Measurements from ENCODE around the gene BATF2.
"Not testable (repeated sequence)": the region's sequence is repeated elsewhere in the genome, so short reads cannot be mapped to it uniquely, and the experiment has no call there.

Gene BATF2

DNA sequence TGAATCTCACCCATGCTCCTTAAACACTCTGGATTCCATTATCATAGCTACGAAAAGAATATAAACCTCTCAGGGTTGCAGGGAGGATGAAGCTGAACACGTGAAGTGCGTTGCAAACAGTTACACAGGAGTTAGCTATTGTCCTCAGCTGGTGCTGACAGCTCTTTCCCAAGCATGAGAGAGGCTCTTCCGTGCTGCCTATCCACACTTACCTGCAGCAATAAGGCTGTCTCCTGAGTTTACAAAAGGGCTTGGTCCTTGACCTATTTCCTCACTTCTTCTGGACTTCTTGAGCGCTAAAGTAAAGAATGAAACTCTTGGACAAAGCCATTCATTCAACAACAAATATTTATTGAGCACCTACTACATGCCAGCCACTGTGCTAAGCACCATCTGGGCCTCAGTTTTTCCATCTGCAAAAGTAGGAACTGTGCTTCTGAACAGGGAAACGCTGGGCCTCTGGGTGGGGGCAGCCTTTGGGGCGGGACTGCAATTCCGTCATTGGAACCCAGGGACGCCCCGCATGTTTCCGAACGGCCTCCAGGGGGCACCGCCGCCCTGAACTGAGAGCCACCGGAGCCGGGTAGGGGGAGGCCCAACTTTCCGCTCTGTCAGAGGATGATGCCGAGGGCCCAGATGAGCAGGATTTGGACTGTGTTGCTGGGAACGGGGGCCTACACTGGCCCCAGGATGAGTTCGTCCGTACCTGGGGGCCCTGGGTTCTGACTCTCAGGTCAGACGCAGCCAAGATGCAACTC is 16.5 kb upstream of the BATF2 start:
- peak; percentile 72 for DNase-seq (ENCODE audit: low read depth, low spot score)

DNA sequence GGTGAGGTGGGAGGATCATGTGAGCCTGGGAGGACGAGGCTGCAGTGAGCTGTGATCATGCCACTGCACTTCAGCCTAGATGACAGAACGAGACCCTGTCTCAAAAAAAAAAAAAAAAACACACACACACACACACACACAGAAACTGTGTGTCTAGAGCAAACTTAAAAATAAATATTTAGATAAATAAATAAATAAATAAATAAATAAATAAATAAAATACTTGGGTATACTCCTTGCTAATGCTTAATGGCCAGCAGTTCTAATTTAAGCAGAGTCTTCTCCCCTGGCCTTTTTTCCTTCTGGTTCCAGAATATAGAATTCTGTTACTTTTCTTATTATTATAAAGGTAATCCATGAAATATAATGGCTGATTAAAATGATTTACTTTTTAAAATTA is 12.1 kb upstream of the BATF2 start:
- DNase-seq (ENCODE audit: low read depth, low spot score): no peak

DNA sequence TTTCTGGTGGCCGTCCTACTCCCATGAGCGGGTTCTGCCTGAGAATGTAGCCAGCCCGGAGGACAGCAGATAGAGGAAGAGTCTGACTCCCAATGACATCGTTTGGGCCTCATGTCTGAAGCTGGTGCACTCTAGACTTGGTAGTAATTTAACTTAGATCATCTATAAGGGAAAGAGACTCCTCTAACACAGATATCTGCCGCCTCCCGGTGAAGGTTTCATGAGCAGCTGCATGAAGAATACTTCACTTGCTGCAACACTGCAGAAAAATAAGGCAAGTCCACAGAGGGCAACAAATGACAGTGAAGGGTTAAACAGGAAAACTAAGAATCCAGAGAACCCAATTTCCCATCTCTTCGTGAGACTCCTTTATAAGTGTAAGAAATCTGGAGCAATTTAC is 11.2 kb upstream of the BATF2 start:
- DNase-seq (ENCODE audit: low read depth, low spot score): no peak

DNA sequence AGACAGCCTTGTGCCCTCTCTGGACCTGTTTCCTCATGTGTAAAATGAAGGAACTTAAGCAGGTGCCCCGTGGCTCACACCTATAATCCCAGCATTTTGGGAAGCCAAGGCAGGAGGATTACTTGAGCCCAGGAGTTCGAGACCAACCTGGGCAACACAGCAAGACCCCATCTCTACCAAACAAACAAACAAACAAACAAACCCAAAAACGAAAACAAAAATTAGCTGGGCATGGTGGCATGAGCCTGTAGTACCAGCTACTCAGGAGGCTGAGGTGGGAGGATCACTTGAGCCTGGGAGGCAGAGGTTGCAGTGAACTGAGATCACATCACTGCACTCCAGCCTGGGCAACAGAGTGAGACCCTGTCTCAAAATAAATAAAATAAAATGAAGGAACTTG is 7.2 kb upstream of the BATF2 start:
- not testable (repeated sequence) for DNase-seq (ENCODE audit: low read depth, low spot score)

DNA sequence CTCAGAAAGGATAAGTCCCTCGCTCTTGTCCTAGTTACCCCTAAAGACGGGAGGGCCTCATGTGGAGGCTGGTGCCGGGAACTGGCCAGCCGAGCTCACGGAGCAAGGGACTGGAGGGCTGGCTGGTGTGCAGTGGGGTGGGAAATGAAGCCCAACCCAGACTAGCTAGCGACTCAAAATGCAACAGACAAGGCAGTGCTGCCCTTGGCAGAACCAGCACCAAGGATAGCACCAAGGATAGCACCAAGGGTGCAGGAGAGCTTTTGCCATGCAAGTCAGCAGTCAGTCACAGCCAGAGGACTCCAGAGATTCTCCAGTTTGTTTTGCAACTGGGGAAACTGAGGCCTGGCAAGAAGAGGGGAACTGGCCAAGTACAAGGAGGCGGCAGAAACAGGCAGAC is 6.5 kb upstream of the BATF2 start:
- DNase-seq (ENCODE audit: low read depth, low spot score): no peak

DNA sequence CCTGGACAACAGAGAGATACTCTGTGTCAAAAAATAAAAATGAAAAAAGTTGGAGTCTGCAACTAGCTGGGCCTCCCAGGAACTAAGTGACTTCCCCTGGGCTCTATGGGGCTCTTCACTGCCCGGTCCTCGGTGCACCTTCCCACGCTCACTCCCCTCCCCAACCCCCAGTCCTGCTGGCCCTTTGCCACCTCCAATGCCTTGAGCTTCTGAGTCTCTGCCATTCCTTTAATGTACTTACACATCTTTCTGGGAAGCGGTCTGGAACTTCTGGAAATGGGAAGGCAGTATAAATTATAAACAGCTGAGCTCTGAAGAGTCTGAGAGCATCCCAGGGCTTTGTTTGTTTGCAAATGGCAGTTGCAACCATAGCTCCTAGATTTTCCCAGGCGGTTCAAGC is 5.9 kb upstream of the BATF2 start:
- no peak for DNase-seq (ENCODE audit: low read depth, low spot score)

DNA sequence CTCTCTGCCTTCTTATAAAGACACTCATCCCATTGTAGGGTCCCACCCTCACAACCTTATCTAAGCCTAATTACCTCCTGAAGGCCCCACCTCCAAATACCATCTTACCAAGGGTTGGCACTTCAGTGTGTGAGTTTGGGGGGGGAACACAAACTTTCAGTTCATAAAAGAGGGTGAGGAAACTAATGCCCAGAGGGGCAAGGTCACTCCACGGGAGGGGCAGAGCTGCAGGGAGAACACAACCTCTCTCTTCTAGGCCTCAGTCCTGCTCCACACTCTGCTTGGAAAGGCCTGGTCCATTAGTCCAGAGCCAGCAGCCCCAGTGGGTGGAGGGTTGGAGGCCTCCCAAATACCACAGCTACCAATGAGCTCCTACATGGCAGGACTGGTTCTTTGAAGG is 2.7 kb upstream of the BATF2 start:
- no peak for DNase-seq (ENCODE audit: low read depth, low spot score)

DNA sequence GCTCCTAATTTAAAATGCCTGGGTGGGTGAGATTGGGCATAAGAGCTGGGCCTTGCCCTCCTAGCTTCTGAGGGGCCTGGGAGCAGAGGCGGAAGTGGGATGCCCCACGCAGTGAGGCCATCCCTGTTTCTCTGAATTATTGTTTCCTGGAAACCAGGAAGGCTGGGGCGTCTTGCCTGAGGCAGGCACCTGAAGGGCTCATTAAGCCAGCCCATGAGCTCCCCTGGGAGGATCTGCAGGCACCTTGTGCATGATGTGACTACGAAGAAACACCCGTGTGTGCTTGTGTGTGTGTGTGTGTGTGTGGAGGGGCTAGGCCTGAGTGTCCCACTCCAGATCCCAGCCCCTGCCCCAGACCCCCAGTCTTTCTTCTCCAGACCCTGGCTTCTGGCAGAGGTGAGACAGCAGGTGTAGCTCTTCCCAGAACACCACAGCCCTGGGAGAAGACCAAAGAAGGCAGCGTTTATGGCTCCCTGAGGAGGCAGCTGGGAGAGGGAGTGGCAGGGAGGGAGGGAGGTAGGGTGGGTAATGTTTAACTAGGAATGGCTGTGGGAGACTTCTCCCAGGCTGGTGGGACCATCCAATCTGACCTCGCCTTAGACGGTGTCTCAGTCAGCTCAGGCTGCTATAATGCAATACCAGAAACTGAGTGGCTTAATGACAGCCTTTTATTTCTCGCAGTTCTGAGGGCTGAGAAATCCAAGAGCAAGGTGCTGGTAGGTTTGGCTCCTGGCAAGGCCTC is 2.1 kb upstream of the BATF2 start:
- no peak for DNase-seq (ENCODE audit: low read depth, low spot score)

DNA sequence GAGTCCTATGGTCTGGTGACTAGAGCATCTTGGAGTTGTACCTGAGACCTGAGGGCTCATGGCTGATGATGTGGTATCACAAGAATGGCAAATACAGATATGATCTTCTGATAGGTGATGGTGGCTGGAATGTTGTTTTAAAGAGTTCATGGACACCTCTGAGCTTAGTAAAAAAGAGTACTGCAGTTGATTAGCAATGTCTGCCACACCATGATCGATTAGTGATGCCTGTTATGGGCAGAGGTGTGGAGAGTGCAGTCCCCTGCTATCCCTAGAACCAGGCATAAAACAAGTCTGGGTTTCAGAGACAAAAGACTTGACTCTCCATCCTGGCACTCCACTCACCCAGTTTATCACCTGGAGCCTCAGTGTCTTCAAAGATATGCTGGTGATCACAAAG is 1.4 kb upstream of the BATF2 start:
- DNase-seq (ENCODE audit: low read depth, low spot score): no peak

DNA sequence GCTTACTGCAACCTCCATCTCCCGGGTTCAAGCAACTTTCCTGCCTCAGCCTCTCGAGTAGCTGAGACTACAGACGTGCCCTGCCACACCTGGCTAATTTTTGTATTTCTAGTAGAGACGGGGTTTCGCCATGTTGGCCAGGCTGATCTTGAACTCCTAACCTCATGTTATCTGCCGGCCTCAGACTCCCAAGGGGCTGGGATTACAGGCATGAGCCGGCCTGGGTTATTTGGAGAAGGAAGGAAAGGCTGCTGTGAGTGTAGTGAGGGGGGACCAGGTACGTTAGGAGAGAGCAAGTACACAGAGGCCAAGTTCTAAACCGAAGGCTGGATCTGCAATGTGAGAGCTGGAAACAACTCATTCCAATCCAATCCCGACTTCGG is 453 bp downstream of the BATF2 start:
- DNase-seq (ENCODE audit: low read depth, low spot score): no peak

DNA sequence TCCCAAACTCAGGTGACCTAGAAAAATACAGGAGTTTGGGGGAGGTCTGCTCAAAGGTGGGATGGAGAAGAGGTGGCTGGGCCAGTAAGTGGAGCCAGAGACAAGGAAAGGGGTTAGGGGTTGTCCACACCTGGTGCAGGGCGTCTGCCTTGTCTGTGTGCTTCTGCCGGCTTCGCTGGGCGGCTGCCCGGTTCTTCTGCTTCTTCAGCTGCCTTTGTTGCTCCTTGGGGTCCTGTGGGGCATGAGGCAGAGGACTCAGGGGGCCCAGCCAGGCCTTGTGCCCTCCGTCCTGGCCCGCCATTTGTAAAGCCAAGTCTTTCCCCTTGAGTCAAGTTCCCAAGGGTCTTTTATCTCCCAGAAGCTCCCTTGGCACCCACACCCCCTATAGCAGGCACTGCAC is 2.5 kb downstream of the BATF2 start:
- no peak for DNase-seq (ENCODE audit: low read depth, low spot score)

DNA sequence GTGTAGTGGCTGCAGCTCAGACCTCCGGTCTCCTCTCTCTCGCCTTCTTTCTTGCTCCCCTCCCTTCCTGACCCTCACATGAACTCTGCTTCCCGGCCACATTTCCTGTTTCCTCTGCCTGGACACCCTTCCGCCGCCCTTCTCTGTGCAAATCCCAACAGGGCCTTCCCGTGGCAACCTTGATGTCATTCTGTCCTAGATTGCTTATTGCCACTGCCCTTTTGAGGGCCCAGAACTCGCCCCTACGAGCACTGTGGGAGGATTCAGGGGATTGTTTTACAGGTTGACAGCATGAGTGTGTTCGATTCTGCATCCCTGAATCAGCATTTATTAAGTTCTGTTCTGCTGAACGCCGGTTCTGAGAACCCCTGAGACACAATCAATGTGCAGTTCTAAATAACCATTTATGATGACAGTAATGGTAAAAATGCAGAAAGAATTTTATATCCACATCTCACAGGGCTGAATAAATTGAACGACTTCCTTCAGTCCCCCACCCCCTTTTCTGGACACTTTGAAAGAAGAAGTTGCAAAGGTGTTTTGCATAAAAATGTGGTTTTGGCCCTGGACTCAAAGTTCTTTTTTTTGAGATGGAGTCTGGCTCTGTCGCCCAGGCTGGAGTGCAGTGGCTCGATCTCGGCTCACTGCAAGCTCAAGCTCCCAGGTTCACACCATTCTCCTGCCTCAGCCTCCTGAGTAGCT is 6.4 kb downstream of the BATF2 start:
- no peak for DNase-seq (ENCODE audit: low read depth, low spot score)

DNA sequence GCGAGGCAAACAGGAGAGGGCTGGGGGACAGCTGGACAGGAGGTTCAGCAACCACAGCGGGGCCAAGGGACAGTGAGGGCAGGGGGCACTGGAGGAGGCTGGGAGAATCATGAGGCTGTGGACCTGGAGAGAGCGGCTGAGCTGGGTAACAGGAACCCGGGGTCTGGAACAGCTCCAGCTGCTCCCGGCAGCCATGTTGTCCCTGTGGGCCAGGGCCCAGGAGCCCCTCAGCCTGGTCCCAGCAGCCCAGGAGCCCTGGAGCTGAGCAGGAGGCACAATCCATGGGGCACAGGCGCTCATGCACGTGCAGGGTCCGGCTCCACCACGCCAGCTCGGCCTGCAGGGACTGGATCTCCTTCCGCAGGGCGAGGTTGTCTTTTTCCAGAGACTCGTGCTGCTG is 7.4 kb downstream of the BATF2 start:
- no peak for DNase-seq (ENCODE audit: low read depth, low spot score)

DNA sequence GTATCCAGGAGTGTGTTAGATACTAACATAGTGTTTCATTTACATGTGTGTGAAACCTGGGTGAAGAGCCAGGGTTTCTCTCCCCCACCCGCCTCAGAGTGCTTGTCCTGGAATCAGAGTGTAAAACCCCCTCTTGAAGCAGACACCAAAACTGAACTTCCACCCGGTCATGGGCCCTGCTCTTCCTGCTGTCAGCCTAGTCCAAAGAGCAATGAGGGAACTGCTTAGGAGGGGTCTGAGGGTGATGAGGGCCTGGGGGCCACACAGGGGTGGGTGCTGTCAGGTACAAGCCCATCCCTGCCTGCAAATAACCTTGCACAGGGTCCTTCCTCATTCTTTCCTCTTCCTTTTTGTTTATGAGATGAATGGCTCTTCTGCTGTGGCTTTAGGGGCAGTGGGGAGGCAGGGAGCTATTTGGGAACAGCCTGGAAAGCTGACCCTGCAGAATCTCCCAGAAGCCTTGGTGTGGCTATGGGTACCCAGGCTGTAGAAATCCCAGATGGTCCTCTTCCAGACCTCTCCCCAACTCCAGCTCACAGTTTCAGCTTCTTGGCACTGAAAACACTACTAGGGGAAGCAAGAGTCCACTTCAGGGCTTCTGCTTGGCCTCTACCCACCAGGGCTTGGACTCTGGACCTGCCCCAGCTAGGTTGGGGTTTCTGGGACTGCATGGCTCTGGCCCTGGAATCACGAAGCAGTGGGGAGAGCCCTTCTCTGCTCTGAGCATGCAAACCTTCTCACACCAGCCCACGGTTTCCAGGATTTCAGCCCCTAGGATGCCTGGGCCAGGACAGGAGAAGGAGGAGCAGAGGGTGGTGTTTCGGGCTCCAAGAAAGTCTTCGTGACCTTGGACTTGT is 8.5 kb downstream of the BATF2 start:
- no peak for DNase-seq (ENCODE audit: low read depth, low spot score)

DNA sequence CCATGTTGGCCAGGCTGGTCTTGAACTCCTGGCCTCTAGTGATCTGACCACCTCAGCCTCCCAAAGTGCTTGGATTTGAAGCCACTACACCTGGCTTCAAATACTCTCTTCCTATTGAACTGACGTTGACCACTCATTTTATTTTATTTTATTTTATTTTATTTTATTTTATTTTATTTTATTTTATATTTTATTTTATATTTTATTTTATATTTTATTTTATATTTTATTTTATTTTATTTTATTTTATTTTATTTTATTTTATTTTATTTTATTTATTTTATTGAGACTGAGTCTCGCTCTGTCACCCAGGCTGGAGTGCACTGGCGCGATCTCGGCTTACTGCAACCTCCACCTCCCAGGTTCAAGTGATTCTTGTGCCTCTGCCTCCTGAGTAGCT is 13.4 kb downstream of the BATF2 start:
- not testable (repeated sequence) for DNase-seq (ENCODE audit: low read depth, low spot score)

DNA sequence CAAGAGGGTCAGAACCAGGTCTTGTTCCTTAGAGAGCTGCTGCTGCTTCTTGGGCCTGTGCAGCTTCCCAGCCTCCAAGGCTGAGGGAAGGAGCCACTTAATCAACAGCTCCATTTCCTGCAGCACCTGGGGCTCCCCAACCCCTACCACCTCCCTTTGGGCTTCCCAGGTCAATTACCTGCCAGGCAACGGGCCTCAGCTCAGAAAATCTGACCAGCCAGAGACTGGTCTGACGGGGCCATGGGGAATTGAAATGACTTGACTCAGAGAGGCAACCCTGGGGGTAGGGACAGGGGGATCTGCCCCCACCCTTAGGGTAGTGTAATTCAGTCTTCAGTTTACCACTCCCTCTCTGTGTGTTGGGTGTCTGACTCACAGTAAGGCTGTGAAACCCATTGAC is 20.1 kb downstream of the BATF2 start:
- DNase-seq (ENCODE audit: low read depth, low spot score): no peak

DNA sequence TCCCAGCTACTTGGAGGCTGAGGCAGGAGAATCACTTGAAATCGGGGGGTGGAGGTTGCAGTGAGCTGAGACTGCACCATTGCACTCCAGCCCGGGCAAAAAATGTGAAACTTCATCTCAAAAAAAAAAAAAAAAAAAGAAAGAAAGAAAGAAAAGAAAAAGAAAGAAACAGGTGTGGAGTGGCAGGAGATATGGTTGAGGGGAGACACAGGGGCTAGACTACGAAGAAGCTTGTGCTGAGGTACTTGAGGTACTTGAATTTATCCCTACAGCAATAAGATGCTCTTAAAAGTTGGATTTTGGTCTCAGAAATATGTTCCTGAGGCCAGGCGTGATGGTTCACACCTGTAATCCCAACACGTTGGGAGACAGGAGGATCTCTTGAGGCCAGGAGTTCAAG is 22.6 kb downstream of the BATF2 start:
- no peak for DNase-seq (ENCODE audit: low read depth, low spot score)

DNA sequence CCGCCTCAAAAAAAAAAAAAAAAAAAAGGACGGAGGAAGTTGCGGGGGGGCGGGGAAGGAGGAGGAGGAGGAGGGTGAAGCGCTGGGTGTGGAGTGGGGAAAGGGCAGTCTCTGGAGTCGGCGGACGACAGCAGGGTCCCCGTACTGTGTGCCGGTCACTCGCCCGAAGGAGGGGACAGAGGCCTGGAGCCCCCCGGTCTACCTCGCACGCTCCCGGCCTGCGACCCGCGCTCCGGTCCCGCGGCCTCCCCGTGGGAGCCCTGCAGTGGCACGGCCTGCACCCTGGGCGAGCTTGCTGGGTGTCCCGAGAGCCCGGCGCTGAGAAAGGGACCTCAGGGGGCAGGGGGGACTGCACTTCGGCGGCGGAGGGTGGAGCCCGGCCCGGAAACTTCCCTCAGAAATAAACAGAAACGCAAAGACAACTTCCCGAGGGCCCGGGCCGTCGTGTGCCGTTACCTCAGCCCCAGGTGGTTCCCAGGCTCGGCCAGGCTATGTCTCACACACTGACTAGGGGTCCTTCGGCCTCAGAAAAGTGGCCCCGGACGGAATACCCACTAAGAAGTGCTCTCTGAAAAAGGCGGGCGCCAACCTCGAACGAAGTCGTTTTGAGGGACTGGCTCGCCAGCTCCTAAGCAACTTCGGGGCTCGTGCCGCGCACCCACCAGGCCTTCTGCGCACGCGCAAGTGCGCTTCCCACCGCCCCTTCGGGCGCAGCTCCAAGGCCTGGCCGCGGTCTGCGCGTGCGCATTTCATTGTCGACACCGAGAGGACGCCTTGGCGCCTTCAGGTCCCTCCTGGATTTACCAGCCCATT is 25.1 kb downstream of the BATF2 start, which contains the start of gene MAJIN:
TSS of gene MAJIN (minus strand) at position 688 of the 813 bp plus-strand sequence. CDS start 12,703 bp downstream, outside the sequence.
- DNase-seq (ENCODE audit: low read depth, low spot score): peak; percentile 62

DNA sequence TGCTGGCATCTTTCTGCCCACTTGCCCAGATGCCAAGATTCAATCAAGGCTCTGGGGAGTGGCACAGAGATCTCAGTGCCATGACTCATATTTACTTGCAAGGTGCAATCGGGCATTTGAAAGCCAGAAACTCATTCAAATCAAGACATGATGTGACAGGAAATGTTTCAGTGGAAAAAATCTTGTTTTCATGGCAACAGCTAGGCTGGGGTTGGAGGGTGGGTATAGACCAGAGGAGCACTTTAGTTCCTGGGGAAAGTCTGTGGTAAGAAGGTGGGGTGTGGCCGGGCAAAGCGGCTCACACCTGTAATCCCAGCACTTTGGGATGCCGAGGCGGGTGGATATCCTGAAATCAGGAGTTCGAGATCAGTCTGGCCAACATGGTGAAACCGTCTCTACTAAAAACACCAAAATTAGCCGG is 26.0 kb downstream of the BATF2 start:
- DNase-seq (ENCODE audit: low read depth, low spot score): no peak

DNA sequence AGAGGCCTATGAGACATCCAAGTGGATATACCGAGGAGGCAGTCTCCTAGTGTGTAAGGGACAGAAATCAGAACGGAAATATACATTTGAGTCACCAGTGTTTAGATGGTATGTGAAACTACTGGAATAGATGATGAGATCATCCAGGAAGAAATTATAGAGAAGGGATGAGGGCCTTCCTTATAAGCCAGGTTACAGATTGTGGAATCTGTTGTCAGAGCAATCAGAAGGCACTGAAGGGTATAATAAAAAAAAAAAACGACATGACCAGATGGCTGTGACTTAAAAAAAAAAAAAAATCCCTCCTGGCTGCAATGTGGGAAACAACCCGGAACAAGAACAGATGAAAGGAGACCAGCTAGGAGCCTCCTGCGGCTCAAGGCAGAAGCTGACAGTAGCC is 27.6 kb downstream of the BATF2 start:
- no peak for DNase-seq (ENCODE audit: low read depth, low spot score)

DNA sequence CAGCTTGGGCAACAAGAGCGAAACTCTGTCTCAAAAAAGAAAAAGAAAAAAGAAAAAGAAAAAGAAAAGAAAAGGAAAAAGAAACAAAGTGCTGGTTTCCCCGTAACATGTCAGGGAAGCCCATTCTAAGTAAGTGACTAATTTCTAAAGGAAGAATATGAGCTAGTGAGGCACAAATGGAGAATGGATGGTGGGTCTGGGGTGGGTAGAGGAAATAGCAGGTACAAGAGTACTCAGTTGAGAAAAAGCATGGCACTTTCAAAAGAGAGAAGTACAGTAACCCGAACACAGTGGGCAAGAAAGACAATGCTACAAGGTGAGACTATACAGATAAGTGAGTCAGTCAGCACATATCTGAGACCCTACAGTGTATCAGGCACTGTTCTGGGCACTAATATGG is 29.4 kb downstream of the BATF2 start:
- no peak for DNase-seq (ENCODE audit: low read depth, low spot score)
